ENCODE data around the gene ITGA3. TPM values are rescaled to one million over a fixed set of nuclear protein-coding genes. Genes with fewer than 3 reads are reported as not detected.

Gene ITGA3
- total and polyA plus RNA-seq, 2 experiments from 2014 or later, result 28.5 to 32.8 TPM

- Histone ChIP-seq H3K36me3 (replicated peaks; ENCODE audit: insufficient read depth, low read depth) (no peaks in the 10 kb centered on the region), H3K27me3 (no peaks in the 10 kb centered on the region), H2AFZ (no peak overlapping the region), H3K79me2 (peaks cover 14% of the 10 kb centered on the region), H3K9me2 (replicated peaks; ENCODE audit: insufficient read depth) (no peaks in the 10 kb centered on the region), H3K27ac (no peak overlapping the region), H3K9me3 (ENCODE audit: low read depth) (no peaks in the 10 kb centered on the region), H4K20me1 (ENCODE audit: insufficient read depth, poor library complexity, severe bottlenecking) (no peaks in the 10 kb centered on the region), H3K4me2 (no peak overlapping the region), H3K4me1 (ENCODE audit: insufficient read depth) (peaks cover 36% of the 10 kb centered on the region), H3K4me3 (no peak overlapping the region)
- no peak for DNase-seq (ENCODE audit: low spot score)
- no peak for TF ChIP-seq EZH2phosphoT487 (IDR thresholded peaks at IDR 0.05; ENCODE audit: low read depth, severe bottlenecking, unreplicated experiment)
- TF ChIP-seq CTCF (IDR thresholded peaks at IDR 0.05; ENCODE audit: poor library complexity), result no peak
- TF ChIP-seq EZH2 (IDR thresholded peaks at IDR 0.05; ENCODE audit: borderline replicate concordance), result no peak
- 81% methylated on average over 5 of the region's 5 CpGs for WGBS (ENCODE audit: low lambda C conversion rate, missing lambda C conversion rate)
Observed at GRCh38 chr17:50099003-50099402, 43.1 kb downstream of the ITGA3 start.

- H3K4me2 ChIP-seq, result peak overlapping the region; percentile 73
- H3K27ac ChIP-seq, result peak overlapping the region; percentile 90
- H3K9me2 ChIP-seq (replicated peaks; ENCODE audit: insufficient read depth), result no peaks in the 10 kb centered on the region
- 76% methylated on average over 5 of the region's 5 CpGs for WGBS (ENCODE audit: low lambda C conversion rate, missing lambda C conversion rate)
- no peak for TF ChIP-seq EZH2phosphoT487 (IDR thresholded peaks at IDR 0.05; ENCODE audit: low read depth, severe bottlenecking, unreplicated experiment)
- TF ChIP-seq CTCF (IDR thresholded peaks at IDR 0.05; ENCODE audit: poor library complexity), result no peak
- TF ChIP-seq EZH2 (IDR thresholded peaks at IDR 0.05; ENCODE audit: borderline replicate concordance), result no peak
- no peak for DNase-seq (ENCODE audit: low spot score)
- peaks cover 12% of the 10 kb centered on the region for H3K79me2 ChIP-seq
- H3K4me1 ChIP-seq (ENCODE audit: insufficient read depth), result peaks cover 36% of the 10 kb centered on the region
- H3K36me3 ChIP-seq (replicated peaks; ENCODE audit: insufficient read depth, low read depth), result no peaks in the 10 kb centered on the region
- H3K9me3 ChIP-seq (ENCODE audit: low read depth), result no peaks in the 10 kb centered on the region
- H4K20me1 ChIP-seq (ENCODE audit: insufficient read depth, poor library complexity, severe bottlenecking), result no peaks in the 10 kb centered on the region
- H2AFZ ChIP-seq, result no peak overlapping the region
- H3K4me3 ChIP-seq, result no peak overlapping the region
- no peaks in the 10 kb centered on the region for H3K27me3 ChIP-seq
Observed at GRCh38 chr17:50100480-50100883, 44.6 kb downstream of the ITGA3 start.

GRCh38 chr17:50100921-50101345, 45.0 kb downstream of the ITGA3 start:
- no peaks in the 10 kb centered on the region for H3K36me3 ChIP-seq (replicated peaks; ENCODE audit: insufficient read depth, low read depth)
- H3K79me2 ChIP-seq, result peaks cover 8% of the 10 kb centered on the region
- peak overlapping the region; percentile 73 for H3K4me2 ChIP-seq
- no peak for TF ChIP-seq EZH2 (IDR thresholded peaks at IDR 0.05; ENCODE audit: borderline replicate concordance)
- TF ChIP-seq EZH2phosphoT487 (IDR thresholded peaks at IDR 0.05; ENCODE audit: low read depth, severe bottlenecking, unreplicated experiment), result no peak
- no peak for TF ChIP-seq CTCF (IDR thresholded peaks at IDR 0.05; ENCODE audit: poor library complexity)
- no peak overlapping the region for H3K4me3 ChIP-seq
- H3K9me2 ChIP-seq (replicated peaks; ENCODE audit: insufficient read depth), result no peaks in the 10 kb centered on the region
- H3K4me1 ChIP-seq (ENCODE audit: insufficient read depth), result peaks cover 34% of the 10 kb centered on the region
- peak; percentile 52 for DNase-seq (ENCODE audit: low spot score)
- H3K27me3 ChIP-seq, result no peaks in the 10 kb centered on the region
- no peaks in the 10 kb centered on the region for H4K20me1 ChIP-seq (ENCODE audit: insufficient read depth, poor library complexity, severe bottlenecking)
- no peaks in the 10 kb centered on the region for H3K9me3 ChIP-seq (ENCODE audit: low read depth)
- WGBS (ENCODE audit: low lambda C conversion rate, missing lambda C conversion rate), result 24% methylated on average over 15 of the region's 15 CpGs
- H3K27ac ChIP-seq, result peak overlapping the region; percentile 90
- no peak overlapping the region for H2AFZ ChIP-seq

Data from hepatocyte (in vitro differentiated cells).